Cardiac muscle cell (in vitro differentiated cells and primary cell): ENCODE data around the gene PLPP7. TPM values are rescaled to one million over a fixed set of nuclear protein-coding genes. Genes with fewer than 3 reads are reported as not detected.

ENCODE experiments used
- DNase-seq, 2 donors: peaks; one replicate each; pipeline versions ENCODE4 v3.0.0 to v3.0.0-alpha.2; 2010 to 2017; ENCODE audit warnings: low read depth in 1 of 2, low spot score in 1 of 2
- H3K27ac ChIP-seq: fragments of 200-600 bp; sonication (generic); 2 replicates; pipeline ENCODE4 v1.5.1; 2016
- H3K27me3 ChIP-seq: fragments of 200-600 bp; sonication (generic); 2 replicates; pipeline ENCODE4 v1.6.0; 2016; ENCODE audit warnings: control low read depth
- H3K36me3 ChIP-seq: fragments of 200-600 bp; sonication (generic); 2 replicates; pipeline ENCODE4 v1.5.1; 2016; ENCODE audit warnings: control low read depth
- H3K4me1 ChIP-seq: fragments of 200-600 bp; sonication (generic); 2 replicates; pipeline ENCODE4 v1.8.1; 2017; ENCODE audit warnings: low read depth, mild to moderate bottlenecking, mixed run types
- H3K4me3 ChIP-seq: fragments of 200-600 bp; sonication (generic); 2 replicates; pipeline ENCODE4 v1.5.1; 2016; ENCODE audit warnings: mild to moderate bottlenecking
- H3K9me3 ChIP-seq: fragments of 200-600 bp; sonication (generic); 2 replicates; pipeline ENCODE4 v1.5.1; 2017; ENCODE audit warnings: low read depth, mild to moderate bottlenecking, control low read depth
- polyA plus RNA-seq: library from polyadenylated mRNA; unstranded; fragments of >200 nt; fragmentation: Nextera tagmentation; extraction: Ambion mirVana; gene quantifications from 2 replicates; pipeline ENCODE4 v1.2.1, GENCODE V29; 2016
- total RNA-seq: library from RNA; depleted of rRNA; stranded (reverse); fragments of >200 nt; gene quantifications from 2 replicates; pipeline ENCODE4 v1.2.3, GENCODE V29; 2016
- TF ChIP-seq, protein P1 (sequence below): IDR thresholded peaks from 2 replicates; pipeline ENCODE4 v1.5.1; 2012; ENCODE audit warnings: low read depth, mild to moderate bottlenecking, low read length

The PLPP7 gene
- total and polyA plus RNA-seq, 2 experiments from 2014 or later, result 36.9 to 52.5 TPM

DNA sequence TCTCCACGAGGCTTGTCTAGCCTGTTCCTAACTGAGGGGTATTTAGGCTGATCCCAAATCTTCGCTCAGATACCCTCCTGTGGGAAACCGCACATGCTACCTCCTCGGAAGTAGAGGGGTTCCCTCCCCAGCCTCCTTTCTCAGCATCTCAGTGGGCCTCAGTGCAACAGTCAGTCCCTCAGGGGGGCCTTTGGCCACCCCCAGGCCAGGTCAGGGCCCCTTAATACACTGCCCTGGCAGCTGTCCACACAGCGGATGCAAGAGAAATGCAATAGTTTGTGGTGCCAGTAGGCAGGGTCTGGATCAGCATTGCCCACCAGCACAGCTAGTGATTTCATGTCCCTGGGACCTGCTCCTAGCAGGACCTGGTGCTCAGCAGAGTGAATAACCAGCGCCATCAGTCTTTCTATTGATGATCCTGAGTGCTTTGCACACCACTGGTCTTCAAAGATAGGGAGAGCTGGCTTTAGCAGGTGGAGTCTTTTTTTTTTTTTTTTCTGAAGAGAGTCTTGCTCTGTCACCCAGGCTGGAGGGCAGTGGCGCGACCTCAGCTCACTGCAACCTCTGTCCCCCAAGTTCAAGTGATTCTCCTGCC lies 7.5 kb downstream of the PLPP7 start:
- peaks cover 41% of the 10 kb centered on the region for H3K4me1 ChIP-seq
- H3K36me3 ChIP-seq, result no peaks in the 10 kb centered on the region
- H3K4me3 ChIP-seq, result no peak overlapping the region
- H3K27ac ChIP-seq, result peak overlapping the region; percentile 96
- H3K9me3 ChIP-seq, result no peaks in the 10 kb centered on the region
- H3K27me3 ChIP-seq, result no peaks in the 10 kb centered on the region
- TF ChIP-seq, protein P1, sequence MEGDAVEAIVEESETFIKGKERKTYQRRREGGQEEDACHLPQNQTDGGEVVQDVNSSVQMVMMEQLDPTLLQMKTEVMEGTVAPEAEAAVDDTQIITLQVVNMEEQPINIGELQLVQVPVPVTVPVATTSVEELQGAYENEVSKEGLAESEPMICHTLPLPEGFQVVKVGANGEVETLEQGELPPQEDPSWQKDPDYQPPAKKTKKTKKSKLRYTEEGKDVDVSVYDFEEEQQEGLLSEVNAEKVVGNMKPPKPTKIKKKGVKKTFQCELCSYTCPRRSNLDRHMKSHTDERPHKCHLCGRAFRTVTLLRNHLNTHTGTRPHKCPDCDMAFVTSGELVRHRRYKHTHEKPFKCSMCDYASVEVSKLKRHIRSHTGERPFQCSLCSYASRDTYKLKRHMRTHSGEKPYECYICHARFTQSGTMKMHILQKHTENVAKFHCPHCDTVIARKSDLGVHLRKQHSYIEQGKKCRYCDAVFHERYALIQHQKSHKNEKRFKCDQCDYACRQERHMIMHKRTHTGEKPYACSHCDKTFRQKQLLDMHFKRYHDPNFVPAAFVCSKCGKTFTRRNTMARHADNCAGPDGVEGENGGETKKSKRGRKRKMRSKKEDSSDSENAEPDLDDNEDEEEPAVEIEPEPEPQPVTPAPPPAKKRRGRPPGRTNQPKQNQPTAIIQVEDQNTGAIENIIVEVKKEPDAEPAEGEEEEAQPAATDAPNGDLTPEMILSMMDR, result no peak
- no peak for DNase-seq

GRCh38 chr9:131297903-131298302 lies 8.4 kb downstream of the PLPP7 start:
- Histone ChIP-seq H3K9me3 (no peaks in the 10 kb centered on the region), H3K36me3 (no peaks in the 10 kb centered on the region), H3K4me3 (no peak overlapping the region), H3K27ac (peak overlapping the region; percentile 96), H3K4me1 (peaks cover 45% of the 10 kb centered on the region), H3K27me3 (no peaks in the 10 kb centered on the region)
- TF ChIP-seq, protein P1, result no peak
- peak; percentile 38 to 55 for DNase-seq

- H3K4me1 ChIP-seq, result peaks cover 45% of the 10 kb centered on the region
- no peaks in the 10 kb centered on the region for H3K36me3 ChIP-seq
- TF ChIP-seq, protein P1, result no peak
- H3K27me3 ChIP-seq, result no peaks in the 10 kb centered on the region
- H3K9me3 ChIP-seq, result no peaks in the 10 kb centered on the region
- H3K27ac ChIP-seq, result peak overlapping the region; percentile 96
- no peak for DNase-seq
- no peak overlapping the region for H3K4me3 ChIP-seq
Observed at GRCh38 chr9:131298341-131298740, 8.8 kb downstream of the PLPP7 start.

- Histone ChIP-seq H3K27me3 (no peaks in the 10 kb centered on the region), H3K36me3 (no peaks in the 10 kb centered on the region), H3K27ac (peak overlapping the region; percentile 96), H3K4me3 (no peak overlapping the region), H3K4me1 (peaks cover 49% of the 10 kb centered on the region), H3K9me3 (no peaks in the 10 kb centered on the region)
- TF ChIP-seq, protein P1, result no peak
- no peak for DNase-seq
Observed at GRCh38 chr9:131298816-131299215, 9.3 kb downstream of the PLPP7 start.

- H3K27me3 ChIP-seq, result no peaks in the 10 kb centered on the region
- DNase-seq, result no peak
- peaks cover 49% of the 10 kb centered on the region for H3K4me1 ChIP-seq
- H3K36me3 ChIP-seq, result no peaks in the 10 kb centered on the region
- no peak overlapping the region for H3K4me3 ChIP-seq
- TF ChIP-seq, protein P1, result no peak
- H3K27ac ChIP-seq, result peak overlapping the region; percentile 96
- H3K9me3 ChIP-seq, result no peaks in the 10 kb centered on the region
Observed at GRCh38 chr9:131299346-131299960, 9.9 kb downstream of the PLPP7 start.
